ENCODE data around the gene SLC5A10.
"Not testable (repeated sequence)": the region's sequence is repeated elsewhere in the genome, so short reads cannot be mapped to it uniquely, and the experiment has no call there.

Gene SLC5A10

DNA sequence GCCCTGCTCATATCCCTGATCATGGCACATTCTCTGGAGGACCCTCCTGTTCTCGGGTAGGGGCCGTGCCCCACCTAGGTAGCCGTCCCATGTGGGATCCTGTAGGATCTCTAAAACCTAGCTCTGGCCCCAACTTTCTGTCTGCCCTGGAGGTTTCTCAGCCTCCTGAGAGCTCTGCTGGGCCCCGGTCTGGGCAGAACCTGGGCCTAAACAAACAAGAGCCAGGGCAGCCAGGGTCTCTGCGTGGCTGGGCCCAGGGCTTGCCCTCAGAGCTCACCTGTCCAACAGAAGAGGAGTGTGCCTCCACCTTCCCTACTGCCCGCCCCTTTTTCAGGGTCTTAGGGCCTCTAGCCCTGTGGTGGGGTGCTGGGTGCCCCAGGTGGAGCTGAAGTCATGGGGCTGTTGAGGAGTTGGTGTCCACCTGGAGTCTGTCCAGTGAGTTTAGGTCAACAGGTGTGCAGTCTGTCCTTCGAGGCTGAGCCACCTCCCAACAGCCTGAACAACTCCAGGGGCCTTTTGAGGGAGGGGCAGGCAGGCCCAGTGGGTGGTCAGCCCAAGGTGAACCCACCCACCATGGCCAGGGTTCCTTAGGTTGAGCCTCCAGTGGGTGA is 69.2 kb downstream of the SLC5A10 start:
- DNase-seq: not testable (repeated sequence)

- no peak for DNase-seq
Measured at GRCh38 chr17:19021622-19022083, 69.7 kb downstream of the SLC5A10 start.

DNA sequence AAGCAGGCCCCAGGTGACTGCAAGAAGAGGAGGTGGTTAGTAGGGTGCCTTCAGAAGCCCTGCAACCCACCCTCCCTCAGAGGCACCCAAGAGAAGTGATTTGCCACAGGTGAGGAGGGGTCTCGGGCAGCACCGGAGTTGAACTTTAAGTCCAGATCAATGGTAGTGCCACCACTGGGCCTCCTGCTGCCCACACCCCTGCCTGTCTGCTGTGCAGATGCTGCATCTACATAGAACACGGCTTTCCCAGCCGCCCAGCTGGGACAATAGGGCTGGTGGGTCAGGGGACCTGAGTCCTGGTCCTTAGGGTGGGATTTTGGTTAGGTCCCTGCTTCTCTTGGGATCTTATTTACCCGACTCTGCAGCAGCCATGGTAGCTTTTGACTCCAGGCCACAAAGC is 70.2 kb downstream of the SLC5A10 start:
- DNase-seq: no peak

- no peak for DNase-seq
Measured at GRCh38 chr17:19022747-19023146, 70.8 kb downstream of the SLC5A10 start.

DNA sequence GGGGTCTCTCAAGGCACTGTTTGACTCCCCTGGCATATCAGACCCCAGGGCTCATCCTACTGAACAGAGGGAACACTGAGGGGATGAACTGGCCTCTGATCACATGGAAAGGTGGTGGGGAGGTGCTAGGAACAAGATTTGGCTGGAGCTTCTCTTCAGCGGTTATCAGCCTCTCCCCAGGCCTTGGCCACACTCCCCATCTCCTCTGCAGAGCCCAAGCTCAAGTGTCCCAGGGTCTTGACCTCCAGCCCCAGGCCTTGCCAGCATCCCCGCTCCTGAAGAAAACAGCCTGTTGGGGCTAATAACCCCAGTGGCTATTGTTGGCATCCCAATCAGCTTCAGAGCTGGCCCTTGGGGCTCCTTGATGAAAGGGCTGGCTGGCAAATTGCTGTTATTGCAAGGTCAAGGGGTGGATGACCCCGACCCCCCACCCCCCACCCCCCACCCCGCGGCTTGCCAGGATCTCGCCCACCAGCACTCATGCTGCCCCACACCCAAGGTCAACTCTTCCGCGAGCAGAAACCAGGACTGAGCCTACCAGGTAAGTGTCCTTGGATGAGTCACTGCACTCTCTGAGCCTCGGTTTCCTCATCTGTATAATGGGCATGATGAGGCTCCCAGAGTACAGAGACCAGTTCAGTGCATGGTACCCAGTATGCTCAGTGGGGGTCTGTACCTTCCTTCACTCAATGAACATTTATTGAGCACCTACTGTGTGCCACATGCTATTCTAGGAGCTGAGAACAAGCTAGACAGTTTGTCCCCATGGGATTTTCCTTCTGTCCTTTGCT is 71.4 kb downstream of the SLC5A10 start:
- DNase-seq: no peak

DNA sequence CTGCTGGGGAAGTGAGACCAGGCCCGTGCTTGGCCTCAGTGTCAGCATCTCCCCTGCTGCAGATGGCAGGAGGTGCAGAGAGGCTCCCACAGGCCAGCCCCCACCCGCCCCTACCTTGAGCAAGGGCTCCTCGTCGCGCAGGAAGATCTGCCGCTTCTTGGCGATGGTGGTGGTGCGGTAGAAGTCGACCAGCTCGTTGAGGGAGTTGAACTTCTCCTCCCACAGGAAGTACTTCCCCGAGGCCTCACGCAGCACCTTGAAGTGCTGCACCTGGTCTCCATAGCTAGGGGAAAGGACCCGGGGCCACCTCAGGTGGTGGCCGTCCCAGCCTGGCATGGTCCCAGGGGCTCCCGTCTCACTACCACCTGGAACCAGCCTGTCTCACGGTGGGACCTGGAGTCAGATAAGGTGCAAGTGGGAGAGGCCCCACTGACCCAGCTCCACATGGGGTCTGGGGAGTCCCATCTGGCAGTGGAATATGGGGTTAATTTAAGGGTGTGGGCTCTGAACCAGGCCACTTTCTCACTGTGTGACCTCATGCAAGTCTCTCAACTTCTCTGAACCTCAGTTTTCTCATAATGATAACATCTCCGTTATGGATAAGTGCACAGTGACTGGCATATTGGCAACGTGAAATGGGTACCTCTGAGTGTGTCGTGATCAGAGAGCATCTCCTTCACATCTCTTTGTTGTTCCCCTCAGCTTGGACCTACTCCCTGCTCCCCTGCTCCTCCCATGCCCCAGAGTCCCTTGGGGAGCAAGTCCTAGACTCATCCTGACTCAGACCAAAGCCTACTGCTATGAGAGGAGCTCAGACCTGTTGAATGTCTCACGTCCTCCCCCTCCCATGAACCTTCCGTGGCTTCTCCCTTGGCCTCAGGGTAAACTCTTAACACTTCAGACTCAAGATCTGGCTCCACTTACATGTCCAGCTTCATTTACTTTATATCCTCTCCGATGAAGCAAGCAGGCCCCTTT is 72.4 kb downstream of the SLC5A10 start:
- peak; percentile 57 for DNase-seq

DNA sequence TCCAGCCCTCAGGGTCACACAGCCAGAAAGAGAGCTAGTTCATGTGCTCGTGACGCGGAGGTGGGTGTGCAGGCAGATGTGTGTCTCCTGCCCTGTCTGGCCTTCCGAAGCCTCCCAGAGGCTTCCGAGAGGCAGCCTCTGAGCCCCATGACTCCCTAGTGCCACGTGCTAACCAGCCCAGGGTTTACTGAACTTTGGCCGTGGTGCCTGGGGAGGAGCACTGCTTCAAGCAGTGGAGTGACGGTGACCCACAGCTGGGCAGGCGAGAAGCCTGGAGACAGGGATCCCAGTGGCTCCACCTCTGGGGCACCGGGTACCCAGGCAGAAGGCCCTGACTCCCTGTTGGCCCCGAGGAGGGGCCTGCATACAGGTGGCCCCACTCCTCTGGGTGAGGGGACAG is 76.7 kb downstream of the SLC5A10 start:
- not testable (repeated sequence) for DNase-seq

GRCh38 chr17:19029740-19030139 is 77.8 kb downstream of the SLC5A10 start:
- DNase-seq: not testable (repeated sequence)

DNA sequence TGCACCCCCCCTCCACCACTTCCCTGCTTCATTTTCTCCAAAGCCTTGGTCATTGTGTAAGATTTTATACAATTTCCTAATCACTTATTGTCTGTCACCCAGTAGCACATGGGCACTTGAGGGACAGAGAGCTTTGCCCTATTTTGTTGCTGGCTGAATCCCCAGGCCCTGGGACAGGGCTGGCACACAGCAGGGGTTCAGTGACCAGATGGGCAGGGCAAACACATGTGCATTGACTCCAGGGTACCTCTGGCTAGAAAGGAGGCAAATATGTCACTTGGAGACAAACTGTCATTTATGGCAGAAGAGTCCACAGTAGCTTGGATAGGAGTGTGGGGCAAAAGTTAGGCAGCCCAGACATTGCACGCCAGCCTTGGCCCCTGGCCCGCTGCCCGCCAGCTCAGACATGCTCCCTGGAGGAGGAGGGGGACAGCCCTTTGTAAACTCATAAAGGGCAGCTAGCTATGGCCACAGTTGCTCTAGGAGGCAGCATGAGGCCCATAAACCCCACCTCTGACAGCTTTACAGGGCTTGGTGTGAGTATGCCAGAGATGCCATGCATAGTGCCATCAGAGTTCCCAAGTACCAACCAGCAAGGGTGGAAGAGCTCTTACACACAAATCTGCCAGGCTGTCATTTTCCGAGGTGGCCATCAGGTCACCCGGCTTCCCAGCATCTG is 78.9 kb downstream of the SLC5A10 start:
- DNase-seq: not testable (repeated sequence)

- not testable (repeated sequence) for DNase-seq
Measured at GRCh38 chr17:19031729-19032128, 79.8 kb downstream of the SLC5A10 start.

DNA sequence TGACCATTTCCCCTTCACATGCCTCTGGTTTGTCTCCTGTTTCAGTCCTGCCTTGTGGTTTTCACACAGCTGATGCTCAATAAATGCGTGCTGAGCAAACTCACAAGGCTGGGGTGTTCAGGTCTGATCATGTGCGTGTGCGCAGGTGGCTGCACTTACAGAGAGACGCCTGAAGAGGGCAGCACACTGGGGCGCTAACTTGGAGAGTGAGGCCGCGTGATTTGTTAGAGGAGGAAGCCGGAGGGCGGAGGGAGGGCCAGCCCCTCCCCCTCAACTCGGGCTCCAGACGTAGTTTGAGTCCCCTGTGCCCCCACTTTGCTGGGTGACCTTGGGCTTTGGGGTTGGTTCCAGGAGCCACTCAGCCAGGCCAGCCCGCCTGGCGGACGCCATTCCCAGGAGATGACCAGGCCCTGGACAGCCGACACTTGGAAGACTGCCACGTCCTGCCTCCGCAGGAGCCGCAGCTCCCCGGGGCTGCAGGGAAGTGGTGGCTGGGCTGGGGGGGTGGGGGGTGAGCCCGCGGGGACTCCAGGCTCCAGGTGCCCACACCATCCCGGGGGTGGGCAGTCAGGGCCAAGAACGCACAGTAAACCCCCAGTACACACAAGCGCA is 80.5 kb downstream of the SLC5A10 start:
- not testable (repeated sequence) for DNase-seq

GRCh38 chr17:19036186-19036585 is 84.2 kb downstream of the SLC5A10 start:
- DNase-seq: not testable (repeated sequence)

GRCh38 chr17:19037547-19037946 is 85.6 kb downstream of the SLC5A10 start:
- not testable (repeated sequence) for DNase-seq

GRCh38 chr17:19038007-19038406 is 86.0 kb downstream of the SLC5A10 start:
- DNase-seq: not testable (repeated sequence)

GRCh38 chr17:19038730-19039129 is 86.8 kb downstream of the SLC5A10 start:
- DNase-seq: not testable (repeated sequence)

DNA sequence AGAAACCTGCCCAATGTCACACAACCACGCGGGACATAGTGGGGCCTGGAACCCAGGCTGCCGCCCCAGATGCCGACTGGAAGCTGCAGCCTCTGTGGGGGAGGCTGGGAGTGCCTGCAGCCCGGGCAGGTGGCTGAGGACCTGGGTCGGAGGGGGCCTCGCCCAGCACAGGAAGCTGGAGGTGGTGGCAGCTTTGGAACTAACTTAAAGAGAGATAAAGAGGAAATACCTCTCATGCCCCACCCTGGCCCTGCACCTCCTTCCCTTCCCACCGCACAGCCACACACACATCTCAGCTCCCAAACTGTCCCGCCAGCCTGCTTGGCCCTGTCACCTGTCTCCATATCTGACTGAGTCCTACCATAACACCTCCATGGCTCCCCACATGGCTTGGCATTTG is 88.4 kb downstream of the SLC5A10 start:
- not testable (repeated sequence) for DNase-seq

- not testable (repeated sequence) for DNase-seq
Measured at GRCh38 chr17:19041871-19042270, 89.9 kb downstream of the SLC5A10 start.

DNA sequence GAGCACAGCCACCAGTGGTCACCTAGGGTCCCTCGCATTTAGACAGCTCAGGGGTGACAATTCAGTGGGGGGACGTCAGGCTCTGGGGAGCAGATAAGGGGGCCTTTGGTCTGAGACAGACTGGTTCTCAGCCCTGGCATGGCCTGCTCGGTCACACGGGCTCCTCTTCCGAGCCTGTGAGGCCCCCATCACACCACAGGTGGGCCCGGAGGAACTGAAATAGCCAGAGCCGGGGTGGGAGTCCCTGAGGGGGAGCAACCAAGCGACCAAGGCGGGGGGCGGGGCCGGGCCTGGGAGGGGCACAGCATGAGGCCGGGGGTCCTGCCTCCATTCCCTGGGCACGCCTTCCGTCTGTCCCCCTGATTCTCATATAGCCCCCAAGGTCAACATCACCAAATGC is 90.4 kb downstream of the SLC5A10 start:
- DNase-seq: not testable (repeated sequence)

DNA sequence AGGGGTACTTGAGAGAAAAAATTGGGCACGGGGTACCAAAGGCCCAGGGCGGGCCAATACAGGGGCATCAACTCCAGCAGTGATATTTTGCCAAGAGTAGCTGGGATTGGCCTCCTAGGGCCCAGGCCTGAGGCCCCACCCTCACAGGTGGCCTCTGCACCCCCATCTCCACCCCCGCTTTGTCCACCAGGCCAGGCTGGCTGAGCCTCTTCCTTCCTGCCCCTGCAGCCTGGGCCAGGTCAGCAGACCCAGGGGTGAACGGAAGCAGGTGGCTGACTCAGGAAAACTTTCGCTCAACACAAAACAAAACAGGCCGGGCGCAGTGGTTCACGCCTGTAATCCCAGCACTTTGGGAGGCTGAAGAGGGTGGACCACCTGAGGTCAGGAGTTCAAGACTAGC is 91.1 kb downstream of the SLC5A10 start:
- not testable (repeated sequence) for DNase-seq

DNA sequence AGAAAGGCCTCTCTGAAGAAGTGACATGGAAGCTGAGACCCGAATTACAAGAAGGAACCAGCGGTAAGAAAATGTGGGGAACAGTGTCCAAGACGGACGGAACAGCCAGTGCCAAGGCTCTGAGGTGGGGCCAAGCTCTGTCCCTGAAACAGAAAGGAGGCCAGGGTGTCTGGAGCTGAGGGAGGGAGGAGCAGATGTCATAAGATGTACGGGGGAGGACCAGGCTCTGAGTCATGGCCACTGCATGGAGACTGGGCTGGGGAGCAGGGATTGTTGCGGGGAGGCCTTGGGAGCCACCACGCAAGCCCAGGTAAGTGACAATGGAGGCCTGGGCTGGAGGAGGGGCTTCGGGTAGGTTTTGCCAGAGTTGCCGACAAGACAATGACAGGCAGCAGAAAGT is 92.7 kb downstream of the SLC5A10 start:
- DNase-seq: not testable (repeated sequence)

DNA sequence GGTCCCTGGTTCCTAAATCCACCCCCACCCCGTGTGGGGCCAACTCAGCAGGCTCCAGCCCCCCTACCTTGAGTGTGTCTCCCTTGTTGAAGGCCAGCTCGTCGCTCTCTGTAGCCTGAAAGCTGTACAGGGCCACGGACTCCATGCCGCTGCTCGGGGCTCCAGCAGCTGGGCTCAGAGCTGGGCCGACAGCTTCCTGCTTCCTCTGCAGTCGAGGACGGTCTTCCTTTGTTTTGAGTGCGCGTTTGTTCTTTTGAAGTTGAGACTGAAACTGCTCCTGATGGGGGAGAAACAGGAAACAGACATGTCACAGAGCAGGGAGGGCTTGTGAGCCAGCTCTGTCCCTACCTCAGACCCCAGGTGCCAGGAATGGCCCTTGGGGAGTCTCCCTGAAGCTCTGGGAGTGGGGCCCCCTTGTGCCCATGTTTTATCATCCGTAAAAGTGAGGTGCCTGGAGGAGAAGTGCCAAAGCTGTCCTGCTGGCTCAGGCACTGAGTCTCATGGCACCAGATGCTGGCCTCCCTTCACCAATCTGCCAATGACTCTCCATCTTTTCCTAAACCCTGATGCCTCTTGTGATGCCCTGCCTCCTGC is 94.9 kb downstream of the SLC5A10 start, which contains the start of gene GRAP:
GRAP (minus strand) TSS at position 176 of the 594 bp plus-strand sequence; CDS start at position 145, 31 bp downstream.
- DNase-seq: not testable (repeated sequence)
